Measurements from ENCODE around the gene S100A8. TPM values are rescaled to one million over a fixed set of nuclear protein-coding genes. Genes with fewer than 3 reads are reported as not detected.

S100A8 gene
- polyA plus RNA-seq, 3 donors, result 4,193 to 30,135 (median 27,689) TPM

- H3K4me3 ChIP-seq (replicated peaks in 1 of 3; ENCODE audit: low read depth in 2 of 3, low read length in 3 of 3), result peak overlapping the region; percentile 66 to 97 (median 92)
- intact Hi-C loops (cut with micrococcal nuclease), result loop anchor here in 1 of 2 donors (10.0 kb wide), 1 partner anchor 214 kb away; no protein-coding TSS in a partner anchor
- H3K4me1 ChIP-seq (ENCODE audit: control insufficient read depth in 1 of 2, insufficient read depth in 2 of 2, low read length in 2 of 2), result peaks cover 77 to 98% of the 10 kb centered on the region in 2 donors
- H3K4me2 ChIP-seq (replicated peaks; ENCODE audit: extremely low read depth, low read length, poor library complexity, severe bottlenecking), result peak overlapping the region; percentile 96
- H3K4me1 Mint-ChIP-seq, result peaks cover 94% of the 10 kb centered on the region
- WGBS (ENCODE audit: insufficient coverage), result 40% methylated on average over 1 of the region's 11 CpGs
- H3K27ac ChIP-seq (ENCODE audit: low read depth in 1 of 2, low read length in 2 of 2), result peak overlapping the region; percentile 82 to 85
- peak overlapping the region; percentile 97 to 100 for H3K4me3 Mint-ChIP-seq
- TF ChIP-seq CTCF (IDR thresholded peaks at IDR 0.05), result no peak
- H3K9me3 Mint-ChIP-seq, result peaks cover 0 to 6% (median 0%) of the 10 kb centered on the region in 7 donors
- H4K20me1 ChIP-seq (ENCODE audit: insufficient read depth, low read length), result peaks cover 43% of the 10 kb centered on the region
- peak overlapping the region; percentile 93 to 99 (median 97) for H3K27ac Mint-ChIP-seq
- H3K36me3 Mint-ChIP-seq, result peaks cover 27 to 46% of the 10 kb centered on the region in 2 donors
- peak overlapping the region; percentile 33 for H3K9ac ChIP-seq (ENCODE audit: insufficient read depth, low read length, poor library complexity, severe bottlenecking)
- H3K79me2 ChIP-seq (ENCODE audit: insufficient read depth, low read length), result peaks cover 67% of the 10 kb centered on the region
- H3K27me3 Mint-ChIP-seq (ENCODE audit: low read depth in 3 of 3), result peaks cover 0 to 3% (median 1%) of the 10 kb centered on the region in 3 donors
- H3K9me3 ChIP-seq (replicated peaks in 1 of 2; ENCODE audit: control insufficient read depth in 1 of 2, insufficient read depth in 1 of 2, low read length in 2 of 2), result no peaks in the 10 kb centered on the region
- H3K27me3 ChIP-seq (ENCODE audit: control insufficient read depth in 2 of 2, insufficient read depth in 2 of 2, low read length in 2 of 2), result no peaks in the 10 kb centered on the region
- peaks cover 22 to 32% of the 10 kb centered on the region in 2 donors for H3K36me3 ChIP-seq (replicated peaks in 1 of 2; ENCODE audit: control insufficient read depth in 1 of 2, insufficient read depth in 2 of 2, low read length in 2 of 2)
- peak in 2 of 3 donors; percentile 45 to 50 for DNase-seq
- H2AFZ ChIP-seq (ENCODE audit: insufficient read depth, low read depth, low read length, poor library complexity, severe bottlenecking), result no peak overlapping the region
These were observed 30.0 kb downstream of the S100A8 start for GRCh38 chr1:153360592-153361479.

- Mint-ChIP-seq H3K27me3 (ENCODE audit: low read depth in 3 of 3) (peaks cover 0 to 3% (median 1%) of the 10 kb centered on the region in 3 donors), H3K36me3 (peaks cover 27 to 46% of the 10 kb centered on the region in 2 donors), H3K4me1 (peaks cover 93% of the 10 kb centered on the region), H3K27ac (peak overlapping the region; percentile 93 to 99 (median 97)), H3K9me3 (peaks cover 0 to 6% (median 2%) of the 10 kb centered on the region in 7 donors), H3K4me3 (peak overlapping the region; percentile 97 to 100)
- Histone ChIP-seq H4K20me1 (ENCODE audit: insufficient read depth, low read length) (peaks cover 43% of the 10 kb centered on the region), H3K79me2 (ENCODE audit: insufficient read depth, low read length) (peaks cover 69% of the 10 kb centered on the region), H3K4me2 (replicated peaks; ENCODE audit: extremely low read depth, low read length, poor library complexity, severe bottlenecking) (peak overlapping the region; percentile 96), H3K4me1 (ENCODE audit: control insufficient read depth in 1 of 2, insufficient read depth in 2 of 2, low read length in 2 of 2) (peaks cover 77 to 98% of the 10 kb centered on the region in 2 donors), H3K9me3 (replicated peaks in 1 of 2; ENCODE audit: control insufficient read depth in 1 of 2, insufficient read depth in 1 of 2, low read length in 2 of 2) (no peaks in the 10 kb centered on the region), H3K27ac (ENCODE audit: low read depth in 1 of 2, low read length in 2 of 2) (peak overlapping the region; percentile 82 to 85), H3K27me3 (ENCODE audit: control insufficient read depth in 2 of 2, insufficient read depth in 2 of 2, low read length in 2 of 2) (no peaks in the 10 kb centered on the region), H2AFZ (ENCODE audit: insufficient read depth, low read depth, low read length, poor library complexity, severe bottlenecking) (no peak overlapping the region), H3K9ac (ENCODE audit: insufficient read depth, low read length, poor library complexity, severe bottlenecking) (peak overlapping the region; percentile 69), H3K36me3 (replicated peaks in 1 of 2; ENCODE audit: control insufficient read depth in 1 of 2, insufficient read depth in 2 of 2, low read length in 2 of 2) (peaks cover 22 to 32% of the 10 kb centered on the region in 2 donors), H3K4me3 (replicated peaks in 1 of 3; ENCODE audit: low read depth in 2 of 3, low read length in 3 of 3) (peak overlapping the region; percentile 66 to 97 (median 92))
- intact Hi-C loops (cut with micrococcal nuclease), result loop anchor here in 1 of 2 donors (10.0 kb wide), 1 partner anchor 215 kb away; no protein-coding TSS in a partner anchor
- WGBS (ENCODE audit: insufficient coverage), result no CpG with 5 or more reads among the region's 2 CpGs
- TF ChIP-seq CTCF (IDR thresholded peaks at IDR 0.05), result no peak
- peak in 2 of 3 donors; percentile 72 to 76 for DNase-seq
These were observed 30.7 kb downstream of the S100A8 start for GRCh38 chr1:153360190-153360589.

All from CD14-positive monocyte (primary cell).